ENCODE data around the gene PERCC1.

DNA sequence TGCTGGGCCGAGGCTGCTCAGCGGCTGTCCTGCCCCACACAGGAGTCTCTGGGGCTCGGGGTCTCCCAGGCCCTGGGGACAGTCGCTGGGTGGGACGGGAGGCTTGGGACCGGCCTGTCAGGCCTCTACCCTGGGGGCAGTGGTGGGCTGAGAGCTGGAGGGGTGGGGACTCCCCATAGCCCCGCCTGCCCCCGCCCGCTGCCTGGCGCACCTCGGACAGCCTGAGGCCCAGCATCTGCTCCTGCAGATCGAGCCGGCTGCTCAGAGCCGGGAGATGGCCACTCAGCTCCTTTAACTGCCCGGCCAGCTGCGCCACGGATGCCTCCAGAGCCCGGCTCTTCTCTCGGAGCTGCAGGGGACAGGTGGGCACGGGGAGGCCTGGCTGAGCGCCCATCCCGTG lies 6.7 kb downstream of the PERCC1 start:
- TF ChIP-seq, protein P1, sequence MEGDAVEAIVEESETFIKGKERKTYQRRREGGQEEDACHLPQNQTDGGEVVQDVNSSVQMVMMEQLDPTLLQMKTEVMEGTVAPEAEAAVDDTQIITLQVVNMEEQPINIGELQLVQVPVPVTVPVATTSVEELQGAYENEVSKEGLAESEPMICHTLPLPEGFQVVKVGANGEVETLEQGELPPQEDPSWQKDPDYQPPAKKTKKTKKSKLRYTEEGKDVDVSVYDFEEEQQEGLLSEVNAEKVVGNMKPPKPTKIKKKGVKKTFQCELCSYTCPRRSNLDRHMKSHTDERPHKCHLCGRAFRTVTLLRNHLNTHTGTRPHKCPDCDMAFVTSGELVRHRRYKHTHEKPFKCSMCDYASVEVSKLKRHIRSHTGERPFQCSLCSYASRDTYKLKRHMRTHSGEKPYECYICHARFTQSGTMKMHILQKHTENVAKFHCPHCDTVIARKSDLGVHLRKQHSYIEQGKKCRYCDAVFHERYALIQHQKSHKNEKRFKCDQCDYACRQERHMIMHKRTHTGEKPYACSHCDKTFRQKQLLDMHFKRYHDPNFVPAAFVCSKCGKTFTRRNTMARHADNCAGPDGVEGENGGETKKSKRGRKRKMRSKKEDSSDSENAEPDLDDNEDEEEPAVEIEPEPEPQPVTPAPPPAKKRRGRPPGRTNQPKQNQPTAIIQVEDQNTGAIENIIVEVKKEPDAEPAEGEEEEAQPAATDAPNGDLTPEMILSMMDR (IDR thresholded peaks at IDR 0.05): no peak
- no peak for TF ChIP-seq EZH2 (IDR thresholded peaks at IDR 0.05)
- no peak for TF ChIP-seq EZH2phosphoT487 (IDR thresholded peaks at IDR 0.05)
